ENCODE measurements around the gene TRMT112. TPM values are rescaled to one million over a fixed set of nuclear protein-coding genes. Genes with fewer than 3 reads are reported as not detected.

TRMT112 gene
- total RNA-seq, 4 donors from 2014 or later = 228 to 435 (median 237) TPM

DNA sequence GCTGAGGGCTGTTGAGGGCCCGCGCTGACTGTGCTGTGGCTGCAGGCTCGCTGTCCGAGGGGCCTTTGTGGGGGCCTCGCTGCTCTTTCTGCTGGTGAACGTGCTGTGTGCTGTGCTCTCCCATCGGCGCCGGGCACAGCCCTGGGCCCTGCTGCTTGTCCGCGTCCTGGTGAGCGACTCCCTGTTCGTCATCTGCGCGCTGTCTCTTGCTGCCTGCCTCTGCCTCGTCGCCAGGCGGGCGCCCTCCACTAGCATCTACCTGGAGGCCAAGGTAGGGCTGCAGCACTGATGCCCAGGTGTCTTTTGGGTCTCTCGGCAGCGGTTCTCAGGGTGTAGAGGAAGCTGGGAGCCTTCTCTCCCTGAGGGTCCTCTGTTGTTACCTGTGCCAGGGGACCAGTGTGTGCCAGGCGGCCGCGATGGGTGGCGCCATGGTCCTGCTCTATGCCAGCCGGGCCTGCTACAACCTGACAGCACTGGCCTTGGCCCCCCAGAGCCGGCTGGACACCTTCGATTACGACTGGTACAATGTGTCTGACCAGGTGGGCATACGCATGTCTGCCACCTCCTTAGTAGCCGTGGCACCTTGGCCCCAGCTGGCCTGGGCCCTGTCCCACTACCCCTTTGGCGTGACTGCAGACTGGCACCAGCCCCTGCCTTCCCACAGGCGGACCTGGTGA is 29.5 kb downstream of the TRMT112 start:
- DNase-seq = no peak
- H3K27me3 ChIP-seq = peaks cover 4% of the 10 kb centered on the region
- TF ChIP-seq CTCF (IDR thresholded peaks at IDR 0.05) = no peak
- no peak for TF ChIP-seq POLR2A (IDR thresholded peaks at IDR 0.05)
- intact Hi-C loops (cut with DNase I) = no loop called here
- H3K9me3 ChIP-seq = no peaks in the 10 kb centered on the region
- no peaks in the 10 kb centered on the region for H3K36me3 ChIP-seq
- H3K4me1 ChIP-seq = peaks cover 9 to 41% of the 10 kb centered on the region in 2 donors
- no peak overlapping the region for H3K4me3 ChIP-seq (replicated peaks in 1 of 3)
- no peak overlapping the region for H3K27ac ChIP-seq
- whole genome bisulfite sequencing, 2 donors = 93 to 94% methylated on average over 16 to 33 of the region's 33 CpGs

DNA sequence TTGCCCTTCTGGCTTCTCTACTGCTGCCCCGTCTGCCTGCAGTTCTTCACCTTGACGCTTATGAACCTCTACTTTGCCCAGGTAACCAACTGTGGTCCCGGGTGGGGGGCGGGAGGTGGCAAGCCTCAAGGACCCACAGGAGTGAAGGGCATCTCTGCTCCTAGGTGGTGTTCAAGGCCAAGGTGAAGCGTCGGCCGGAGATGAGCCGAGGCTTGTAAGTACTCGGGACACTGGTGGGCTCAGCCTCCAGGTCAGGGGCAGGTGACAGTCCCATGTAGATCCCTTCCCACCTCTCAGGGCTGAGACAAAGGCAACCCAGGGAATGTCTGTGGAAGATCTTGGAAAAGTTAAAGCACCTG is 30.6 kb downstream of the TRMT112 start:
- H3K9me3 ChIP-seq = no peaks in the 10 kb centered on the region
- intact Hi-C loops (cut with DNase I) = no loop called here
- no peak overlapping the region for H3K27ac ChIP-seq
- TF ChIP-seq POLR2A (IDR thresholded peaks at IDR 0.05) (no peak), CTCF (IDR thresholded peaks at IDR 0.05) (no peak)
- DNase-seq = no peak
- H3K36me3 ChIP-seq = no peaks in the 10 kb centered on the region
- H3K4me1 ChIP-seq = peaks cover 9 to 31% of the 10 kb centered on the region in 2 donors
- WGBS, 2 donors = 88 to 91% methylated on average over 9 of the region's 9 CpGs
- no peak overlapping the region for H3K4me3 ChIP-seq (replicated peaks in 1 of 3)
- H3K27me3 ChIP-seq = no peaks in the 10 kb centered on the region

- TF ChIP-seq CTCF (IDR thresholded peaks at IDR 0.05) (no peak), POLR2A (IDR thresholded peaks at IDR 0.05) (no peak)
- Histone ChIP-seq H3K27me3 (no peaks in the 10 kb centered on the region), H3K27ac (peak overlapping the region; percentile 83 to 91 (median 90)), H3K4me3 (replicated peaks in 1 of 3) (peak overlapping the region in 2 of 3 donors; percentile 88 to 91), H3K9me3 (no peaks in the 10 kb centered on the region), H3K4me1 (peaks cover 9 to 25% of the 10 kb centered on the region in 2 donors), H3K36me3 (no peaks in the 10 kb centered on the region)
- peak; percentile 40 to 42 for DNase-seq
- intact Hi-C loops (cut with DNase I) = no loop called here
- WGBS, 2 donors = 40 to 61% methylated on average over 16 to 27 of the region's 40 CpGs
Measured at GRCh38 chr11:64285885-64286800, 31.2 kb downstream of the TRMT112 start.

DNA sequence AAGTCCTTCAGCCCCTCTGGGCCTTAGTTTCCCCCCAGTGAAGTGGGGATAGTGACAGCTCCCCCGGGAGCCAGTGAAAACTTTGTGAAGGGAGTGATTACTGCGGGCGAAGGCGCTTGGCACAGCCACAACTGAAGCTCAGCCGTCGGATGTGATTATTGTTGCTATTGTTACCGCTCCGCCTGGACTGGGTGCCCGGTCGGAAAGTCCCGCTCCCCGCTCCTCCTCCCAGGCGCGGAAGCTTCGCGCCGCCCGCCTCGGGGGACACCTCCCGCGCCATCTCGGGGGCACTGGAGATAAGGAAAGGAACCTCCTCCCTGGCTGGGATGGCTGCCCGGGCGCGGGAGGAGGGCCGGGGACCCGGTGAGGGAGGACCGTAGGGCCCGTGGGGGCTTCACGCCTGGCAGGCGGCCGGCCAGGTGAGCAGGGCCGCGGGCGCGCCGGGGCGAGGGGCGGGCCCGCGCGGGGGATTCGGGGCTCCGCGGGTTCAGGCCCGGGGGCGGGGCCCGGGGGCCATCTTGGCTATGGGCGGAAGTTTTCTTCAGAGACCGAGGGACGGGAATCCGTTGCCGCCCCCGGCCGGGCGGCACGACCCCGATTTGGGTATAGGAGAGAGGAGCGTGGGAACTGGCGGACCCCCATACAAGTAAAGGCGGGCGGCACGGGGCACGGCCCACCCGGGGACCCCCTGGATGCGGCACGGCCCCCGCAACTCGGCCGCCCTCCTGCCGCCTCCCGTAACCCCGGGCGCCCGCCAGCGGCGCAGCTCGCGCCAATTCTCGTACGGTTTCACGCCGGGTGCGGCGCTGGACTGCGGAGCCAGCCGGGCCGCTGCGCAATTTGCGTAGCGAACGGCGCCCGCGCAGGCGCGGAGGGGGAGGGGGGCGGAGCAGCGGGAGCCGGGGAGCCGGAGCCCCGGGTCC is 32.1 kb downstream of the TRMT112 start, which contains the start of gene GPR137:
GPR137 (plus strand) TSS at position 887 of the 923 bp plus-strand sequence. CDS start 677 bp downstream, outside the sequence.
- peak within 1 kb of the TSS; percentile 83 to 91 (median 90) for H3K27ac ChIP-seq
- 0 to 1% methylated on average over 18 to 29 of the region's 102 CpGs for WGBS, 2 donors
- TF ChIP-seq POLR2A (IDR thresholded peaks at IDR 0.05) (peak in 1 of 2 donors; percentile 59), CTCF (IDR thresholded peaks at IDR 0.05) (no peak)
- H3K4me3 ChIP-seq (replicated peaks in 1 of 3) = peak within 1 kb of the TSS; percentile 81 to 91 (median 88)
- H3K4me1 ChIP-seq = peaks cover 9 to 23% of the 10 kb centered on the region in 2 donors
- DNase-seq = peak; percentile 86 to 87
- no peaks in the 10 kb centered on the region for H3K36me3 ChIP-seq
- no peaks in the 10 kb centered on the region for H3K9me3 ChIP-seq
- intact Hi-C loops (cut with DNase I) = no loop called here
- H3K27me3 ChIP-seq = no peaks in the 10 kb centered on the region

Data from thyroid gland (tissue), 4 donors.